ENCODE results near the gene SPTLC3. TPM values are rescaled to one million over a fixed set of nuclear protein-coding genes. Genes with fewer than 3 reads are reported as not detected.
A peak's percentile ranks its signal among the peaks of the same experiment; 100 is the strongest.

The SPTLC3 gene
- total RNA-seq, 2 donors from 2014 or later = 5.2 to 24.5 TPM

- TF ChIP-seq CTCF (IDR thresholded peaks at IDR 0.05) (no peak), POLR2A (IDR thresholded peaks at IDR 0.05) (no peak), POLR2AphosphoS5 (IDR thresholded peaks at IDR 0.05) (no peak)
- no peak overlapping the region for H3K4me3 ChIP-seq
- 82% methylated on average over 7 of the region's 7 CpGs for WGBS
- H3K9me3 ChIP-seq = no peaks in the 10 kb centered on the region
- peaks cover 7% of the 10 kb centered on the region for H3K4me1 ChIP-seq (replicated peaks)
- no peaks in the 10 kb centered on the region for H3K36me3 ChIP-seq
- intact Hi-C loops (cut with DNase I) = no loop called here
- DNase-seq (ENCODE audit: low spot score) = no peak
- H3K27me3 ChIP-seq (replicated peaks; ENCODE audit: insufficient read depth) = no peaks in the 10 kb centered on the region
- no peak overlapping the region for H3K27ac ChIP-seq
Observed at GRCh38 chr20:12969071-12969669, 39.6 kb upstream of the SPTLC3 start.

- no peak overlapping the region for H3K4me3 ChIP-seq
- intact Hi-C loops (cut with DNase I) = loop anchor here (5.0 kb wide), 1 partner anchor 137 kb away; no protein-coding TSS in a partner anchor
- 44% methylated on average over 4 of the region's 4 CpGs for WGBS
- H3K27ac ChIP-seq = no peak overlapping the region
- no peaks in the 10 kb centered on the region for H3K4me1 ChIP-seq (replicated peaks)
- no peak for DNase-seq (ENCODE audit: low spot score)
- H3K9me3 ChIP-seq = no peaks in the 10 kb centered on the region
- H3K36me3 ChIP-seq = no peaks in the 10 kb centered on the region
- no peaks in the 10 kb centered on the region for H3K27me3 ChIP-seq (replicated peaks; ENCODE audit: insufficient read depth)
- peak in 3 of 4 experiments; percentile 31 to 61 (median 58) for TF ChIP-seq CTCF (IDR thresholded peaks at IDR 0.05)
- no peak for TF ChIP-seq POLR2AphosphoS5 (IDR thresholded peaks at IDR 0.05)
Observed at GRCh38 chr20:12970372-12970821, 38.4 kb upstream of the SPTLC3 start.

- H3K4me1 ChIP-seq (replicated peaks) = no peaks in the 10 kb centered on the region
- H3K36me3 ChIP-seq = no peaks in the 10 kb centered on the region
- H3K27ac ChIP-seq = no peak overlapping the region
- H3K4me3 ChIP-seq = no peak overlapping the region
- TF ChIP-seq POLR2AphosphoS5 (IDR thresholded peaks at IDR 0.05) (no peak), CTCF (IDR thresholded peaks at IDR 0.05) (no peak)
- 93% methylated on average over 4 of the region's 4 CpGs for WGBS
- DNase-seq (ENCODE audit: low spot score) = no peak
- intact Hi-C loops (cut with DNase I) = no loop called here
- H3K9me3 ChIP-seq = no peaks in the 10 kb centered on the region
- H3K27me3 ChIP-seq (replicated peaks; ENCODE audit: insufficient read depth) = no peaks in the 10 kb centered on the region
Observed at GRCh38 chr20:12975833-12976608, 32.8 kb upstream of the SPTLC3 start.

- intact Hi-C loops (cut with DNase I) = no loop called here
- Histone ChIP-seq H3K9me3 (no peaks in the 10 kb centered on the region), H3K4me1 (replicated peaks) (no peaks in the 10 kb centered on the region), H3K27me3 (replicated peaks; ENCODE audit: insufficient read depth) (no peaks in the 10 kb centered on the region), H3K36me3 (no peaks in the 10 kb centered on the region), H3K4me3 (no peak overlapping the region), H3K27ac (no peak overlapping the region)
- WGBS = 89% methylated on average over 6 of the region's 6 CpGs
- no peak for DNase-seq (ENCODE audit: low spot score)
- TF ChIP-seq CTCF (IDR thresholded peaks at IDR 0.05) (no peak), POLR2A (IDR thresholded peaks at IDR 0.05) (no peak), POLR2AphosphoS5 (IDR thresholded peaks at IDR 0.05) (no peak)
Observed at GRCh38 chr20:12976720-12977309, 32.0 kb upstream of the SPTLC3 start.

Measured in prostate gland (tissue), 2 donors.